ENCODE measurements around the gene ESPNL. TPM values are rescaled to one million over a fixed set of nuclear protein-coding genes. Genes with fewer than 3 reads are reported as not detected.

The ESPNL gene
- total RNA-seq, 3 donors from 2014 or later, result 0.23 to 0.63 (median 0.47) TPM

DNA sequence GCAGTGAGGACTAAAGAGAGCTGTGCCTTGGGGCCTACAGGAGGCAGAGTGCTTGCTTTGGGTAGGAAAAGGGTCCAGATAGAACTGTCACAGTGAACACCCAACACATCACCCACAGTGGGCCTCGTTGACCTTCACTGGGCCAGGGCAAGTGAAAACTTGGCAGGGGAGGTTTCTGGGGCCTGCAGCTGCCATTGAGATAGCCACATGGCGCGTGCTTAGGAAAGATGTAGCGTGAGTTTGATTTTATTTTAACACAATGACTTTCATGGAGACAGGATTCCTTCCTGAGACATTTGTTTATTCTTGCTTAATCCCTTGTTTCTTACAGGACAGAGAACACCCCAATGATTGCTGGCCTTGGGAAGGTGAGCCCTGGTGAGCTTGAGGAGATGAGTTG lies 9.3 kb upstream of the ESPNL start:
- no peak for DNase-seq
- Histone ChIP-seq H3K9me3 (no peaks in the 10 kb centered on the region), H3K36me3 (ENCODE audit: low read depth) (no peaks in the 10 kb centered on the region), H3K4me1 (ENCODE audit: low read depth) (no peaks in the 10 kb centered on the region), H3K4me3 (no peak overlapping the region)
- no peak for ATAC-seq
- intact Hi-C loops (cut with DNase I, micrococcal nuclease), result no loop called here
- TF ChIP-seq, protein P1, sequence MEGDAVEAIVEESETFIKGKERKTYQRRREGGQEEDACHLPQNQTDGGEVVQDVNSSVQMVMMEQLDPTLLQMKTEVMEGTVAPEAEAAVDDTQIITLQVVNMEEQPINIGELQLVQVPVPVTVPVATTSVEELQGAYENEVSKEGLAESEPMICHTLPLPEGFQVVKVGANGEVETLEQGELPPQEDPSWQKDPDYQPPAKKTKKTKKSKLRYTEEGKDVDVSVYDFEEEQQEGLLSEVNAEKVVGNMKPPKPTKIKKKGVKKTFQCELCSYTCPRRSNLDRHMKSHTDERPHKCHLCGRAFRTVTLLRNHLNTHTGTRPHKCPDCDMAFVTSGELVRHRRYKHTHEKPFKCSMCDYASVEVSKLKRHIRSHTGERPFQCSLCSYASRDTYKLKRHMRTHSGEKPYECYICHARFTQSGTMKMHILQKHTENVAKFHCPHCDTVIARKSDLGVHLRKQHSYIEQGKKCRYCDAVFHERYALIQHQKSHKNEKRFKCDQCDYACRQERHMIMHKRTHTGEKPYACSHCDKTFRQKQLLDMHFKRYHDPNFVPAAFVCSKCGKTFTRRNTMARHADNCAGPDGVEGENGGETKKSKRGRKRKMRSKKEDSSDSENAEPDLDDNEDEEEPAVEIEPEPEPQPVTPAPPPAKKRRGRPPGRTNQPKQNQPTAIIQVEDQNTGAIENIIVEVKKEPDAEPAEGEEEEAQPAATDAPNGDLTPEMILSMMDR (IDR thresholded peaks at IDR 0.05), result no peak

DNA sequence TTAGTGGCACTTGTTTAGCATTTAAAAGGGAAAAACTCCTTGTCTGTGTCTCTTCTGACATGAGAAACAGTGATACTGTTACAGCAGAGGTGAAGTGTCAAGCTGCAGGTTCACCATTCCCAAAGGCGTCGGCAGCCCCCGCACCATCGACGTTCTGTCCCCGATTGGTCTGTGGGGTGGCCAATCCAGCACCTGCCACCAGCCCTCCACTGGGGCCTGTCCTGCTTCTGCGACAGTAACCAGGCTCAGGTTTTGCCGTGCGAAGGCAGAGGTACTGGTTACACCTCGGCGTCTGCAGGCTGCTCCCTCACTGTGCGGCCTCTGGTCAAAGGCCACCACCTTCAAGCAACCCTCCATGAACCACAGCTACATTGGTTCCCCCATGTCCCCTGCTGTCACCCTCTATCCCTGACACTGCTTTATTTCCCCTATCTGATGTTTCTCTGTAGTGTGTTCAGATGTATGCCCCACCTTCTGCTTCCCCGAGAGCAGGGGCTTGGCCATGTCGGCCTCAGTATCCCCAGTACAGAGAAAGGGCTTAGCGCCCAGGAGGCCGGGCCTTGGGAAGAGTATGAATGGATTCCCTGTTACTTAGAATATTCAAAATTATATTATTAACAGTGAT lies 8.6 kb upstream of the ESPNL start:
- no peak for DNase-seq
- no peaks in the 10 kb centered on the region for H3K4me1 ChIP-seq (ENCODE audit: low read depth)
- TF ChIP-seq, protein P1 (IDR thresholded peaks at IDR 0.05), result no peak
- no peak overlapping the region for H3K4me3 ChIP-seq
- intact Hi-C loops (cut with DNase I, micrococcal nuclease), result no loop called here
- H3K9me3 ChIP-seq, result no peaks in the 10 kb centered on the region
- H3K36me3 ChIP-seq (ENCODE audit: low read depth), result no peaks in the 10 kb centered on the region
- no peak for ATAC-seq

DNA sequence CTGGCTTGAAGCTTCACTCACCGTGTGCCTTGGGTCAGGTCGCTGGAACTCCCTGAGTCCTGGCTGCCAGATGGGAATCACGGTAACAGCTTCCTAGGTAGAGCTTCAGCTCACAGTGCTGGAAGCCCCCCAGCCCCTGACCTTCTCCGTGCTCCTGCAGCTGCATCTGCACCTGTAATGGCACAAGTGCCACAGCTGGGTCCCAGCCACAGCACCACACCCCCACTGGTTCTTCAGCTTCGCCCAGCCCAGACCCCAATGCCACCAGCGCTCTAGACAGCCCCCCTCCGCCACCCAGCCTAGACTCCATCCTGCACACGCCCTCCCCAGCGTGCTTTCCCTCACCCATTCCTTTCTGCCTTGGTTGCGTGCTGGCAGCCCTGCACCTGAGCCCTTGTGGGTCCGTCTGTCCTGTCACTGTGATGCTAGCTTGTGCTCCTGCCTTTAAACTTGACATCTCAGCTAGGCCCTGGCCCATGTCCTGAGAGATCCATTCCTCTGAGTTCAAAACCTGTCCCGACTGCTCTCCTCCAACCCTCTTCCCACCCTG lies 7.6 kb upstream of the ESPNL start:
- Histone ChIP-seq H3K9me3 (no peaks in the 10 kb centered on the region), H3K36me3 (ENCODE audit: low read depth) (no peaks in the 10 kb centered on the region), H3K4me1 (ENCODE audit: low read depth) (no peaks in the 10 kb centered on the region), H3K4me3 (no peak overlapping the region)
- TF ChIP-seq, protein P1 (IDR thresholded peaks at IDR 0.05), result no peak
- DNase-seq (no peak), ATAC-seq (no peak)
- intact Hi-C loops (cut with DNase I, micrococcal nuclease), result no loop called here

DNA sequence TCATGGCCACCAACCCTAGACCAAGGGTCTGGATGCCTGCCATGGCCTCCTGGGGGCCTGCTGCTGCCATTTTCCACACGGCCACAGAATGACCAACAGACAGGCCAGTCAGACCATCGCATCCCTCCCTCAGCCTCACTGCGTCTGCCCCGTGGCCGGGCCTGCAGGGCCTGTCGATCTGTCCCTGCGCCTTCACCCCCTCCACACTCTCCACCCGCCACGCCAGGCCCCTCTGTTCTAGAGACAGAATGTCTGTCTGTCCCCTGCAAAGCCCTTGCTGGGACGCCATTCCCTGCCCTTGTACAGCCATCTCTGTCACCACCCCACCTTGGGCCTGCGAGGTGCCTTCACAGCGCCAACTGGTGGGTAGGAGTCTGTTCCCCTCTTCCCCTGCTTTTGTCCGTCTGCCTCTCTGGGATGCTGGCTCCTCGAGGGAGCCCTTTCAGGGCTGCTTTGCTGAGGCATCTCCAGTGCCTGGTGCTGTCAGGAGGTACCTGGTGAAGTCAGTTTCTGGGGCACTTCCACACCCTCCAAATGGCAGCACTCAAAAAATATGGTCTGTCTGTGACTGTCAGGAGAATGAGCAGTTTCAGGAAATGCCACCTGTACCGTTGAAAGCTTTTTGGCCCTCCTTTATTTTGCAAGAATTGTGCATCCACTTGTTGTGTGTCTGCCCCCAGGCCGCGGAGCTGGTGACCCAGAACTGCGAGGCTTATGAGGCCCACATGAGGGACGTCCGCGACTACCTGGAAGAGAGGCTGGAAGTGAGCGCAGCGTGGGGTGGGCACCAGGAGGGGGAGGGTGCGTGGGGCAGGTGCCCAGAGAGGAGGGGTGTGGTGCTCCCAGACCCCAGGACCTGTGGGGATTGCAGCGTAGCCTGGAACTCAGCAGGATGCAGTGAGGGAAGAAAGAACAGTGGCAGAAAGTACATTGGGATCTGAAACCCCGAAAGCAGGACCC lies 6.7 kb upstream of the ESPNL start:
- H3K4me3 ChIP-seq, result no peak overlapping the region
- ATAC-seq (no peak), DNase-seq (no peak)
- intact Hi-C loops (cut with DNase I, micrococcal nuclease), result no loop called here
- no peaks in the 10 kb centered on the region for H3K4me1 ChIP-seq (ENCODE audit: low read depth)
- H3K9me3 ChIP-seq, result no peaks in the 10 kb centered on the region
- H3K36me3 ChIP-seq (ENCODE audit: low read depth), result no peaks in the 10 kb centered on the region
- TF ChIP-seq, protein P1 (IDR thresholded peaks at IDR 0.05), result no peak

DNA sequence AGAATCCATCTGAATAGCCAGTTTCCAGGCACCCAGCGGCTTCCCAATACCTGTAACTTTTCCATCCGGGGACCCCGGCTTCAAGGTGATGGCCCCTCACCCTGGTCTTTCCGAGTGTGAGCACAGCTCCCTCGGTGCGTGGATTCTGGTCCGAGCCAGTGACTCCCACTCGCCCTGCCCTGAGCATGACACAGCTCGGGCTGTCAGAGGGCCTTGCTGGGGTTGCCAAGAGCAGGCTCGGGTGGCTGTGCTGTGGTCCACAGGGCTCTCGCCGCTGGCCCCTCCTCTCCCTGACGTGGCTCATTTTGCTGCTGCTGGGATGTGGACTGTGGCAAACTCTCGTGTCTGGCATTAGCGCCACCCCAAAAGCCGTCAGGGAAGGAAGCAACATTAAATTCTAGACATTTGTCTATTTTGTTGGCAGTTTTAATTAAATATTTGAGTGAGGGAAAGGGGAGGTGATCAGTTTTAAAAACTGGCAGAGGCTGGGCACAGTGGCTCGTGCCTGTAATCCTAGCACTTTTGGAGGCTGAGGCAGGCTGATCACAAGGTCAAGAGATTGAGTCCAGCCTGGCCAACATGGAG lies 5.6 kb upstream of the ESPNL start:
- TF ChIP-seq, protein P1 (IDR thresholded peaks at IDR 0.05), result no peak
- no peak for ATAC-seq
- no peaks in the 10 kb centered on the region for H3K9me3 ChIP-seq
- intact Hi-C loops (cut with DNase I, micrococcal nuclease), result no loop called here
- no peaks in the 10 kb centered on the region for H3K36me3 ChIP-seq (ENCODE audit: low read depth)
- no peak overlapping the region for H3K4me3 ChIP-seq
- no peak for DNase-seq
- peaks cover 3% of the 10 kb centered on the region for H3K4me1 ChIP-seq (ENCODE audit: low read depth)

All from mucosa of descending colon (tissue), 3 donors.